H1 (cell line): ENCODE results near the gene LAMB3. TPM values are rescaled to one million over a fixed set of nuclear protein-coding genes. Genes with fewer than 3 reads are reported as not detected.

Experiments
- SP1 ChIP-seq: IDR thresholded peaks from 2 replicates; pipeline ENCODE4 v1.6.1; 2011; ENCODE audit warnings: low read depth, low read length
- polyA plus RNA-seq, 7 experiments: library from polyadenylated mRNA; depleted of rRNA in 3 of 7; stranded (reverse) in 5 of 7; unstranded in 2 of 7; fragments of >200 nt in 5 of 7; fragments of 200-250 nt in 2 of 7; gene quantifications; 1 replicate in 5 of 7; 2 replicates in 1 of 7; 4 replicates in 1 of 7; pipeline versions ENCODE4 v1.2.1 to v1.2.3, GENCODE V29; 2011 to 2013; ENCODE audit warnings: missing spikeins in 2 of 7, mixed read lengths in 2 of 7
- total RNA-seq: library from RNA; stranded (reverse); fragmentation: NEBNext Ultra II Directional; extraction: Animal tissue kit (Norgen Biotek cat#: 25700); gene quantifications from 2 replicates; pipeline ENCODE4 v1.2.1, GENCODE V29; 2021

Gene LAMB3
- total and polyA plus RNA-seq, 2 of the 8 experiments (the other 6 are each of a cell fraction or from before 2014, with no cell fraction given), result 0.45 to 0.50 TPM

DNA sequence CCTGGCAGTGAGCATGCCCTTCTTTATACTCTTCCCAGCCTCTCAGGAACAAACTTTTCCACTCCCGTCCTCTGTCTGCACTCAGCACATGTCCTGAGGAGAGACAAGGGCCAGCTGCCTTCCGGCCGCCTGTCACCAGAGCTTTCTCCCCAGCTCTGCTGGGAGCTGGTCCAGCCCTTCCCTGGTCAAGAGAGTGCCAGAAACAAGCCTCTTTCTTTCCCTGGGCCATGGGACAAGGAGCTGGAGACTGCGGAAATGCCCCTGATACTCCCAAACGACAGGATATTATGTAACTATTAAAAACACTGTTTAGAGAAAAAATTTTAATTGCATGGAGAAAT is 10.4 kb downstream of the LAMB3 start (continued):
- TF ChIP-seq SP1, result no peak
